Body of pancreas (tissue), 4 donors: ENCODE data around the gene HELZ.

Source experiments
- POLR2A ChIP-seq, 3 donors: fragments of 450-650 bp; IDR thresholded peaks; one replicate each; pipeline ENCODE4 v1.6.1; 2016; ENCODE audit warnings: antibody characterized with exemption in 3 of 3, mild to moderate bottlenecking in 2 of 3
- TF ChIP-seq, protein P1 (sequence below), 7 experiments: fragments of 450-650 bp in 4 of 7; fragments of 200-600 bp in 3 of 7; sonication (generic) in 3 of 7; IDR thresholded peaks; one replicate each; pipeline ENCODE4 v1.5.1; 2016 to 2019; ENCODE audit warnings: antibody characterized with exemption in 7 of 7

DNA sequence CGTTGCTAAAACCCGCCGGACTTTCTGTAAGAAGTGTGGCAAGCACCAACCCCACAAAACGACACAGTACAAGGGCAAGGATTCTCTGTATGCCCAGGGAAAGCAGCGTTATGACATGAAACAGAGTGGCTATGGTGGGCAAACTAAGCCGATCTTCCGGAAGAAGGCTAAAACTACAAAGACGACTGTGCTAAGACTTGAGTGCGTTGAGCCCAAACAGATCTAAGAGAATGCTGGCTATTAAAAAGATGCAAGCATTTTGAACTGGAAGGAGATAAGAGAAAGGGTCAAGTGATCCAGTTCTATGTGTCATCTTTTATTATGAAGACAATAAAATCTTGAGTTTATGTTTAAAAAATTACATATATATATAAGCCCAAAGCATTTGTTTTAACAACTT, 20.3 kb downstream of the HELZ start:
- TF ChIP-seq, protein P1, sequence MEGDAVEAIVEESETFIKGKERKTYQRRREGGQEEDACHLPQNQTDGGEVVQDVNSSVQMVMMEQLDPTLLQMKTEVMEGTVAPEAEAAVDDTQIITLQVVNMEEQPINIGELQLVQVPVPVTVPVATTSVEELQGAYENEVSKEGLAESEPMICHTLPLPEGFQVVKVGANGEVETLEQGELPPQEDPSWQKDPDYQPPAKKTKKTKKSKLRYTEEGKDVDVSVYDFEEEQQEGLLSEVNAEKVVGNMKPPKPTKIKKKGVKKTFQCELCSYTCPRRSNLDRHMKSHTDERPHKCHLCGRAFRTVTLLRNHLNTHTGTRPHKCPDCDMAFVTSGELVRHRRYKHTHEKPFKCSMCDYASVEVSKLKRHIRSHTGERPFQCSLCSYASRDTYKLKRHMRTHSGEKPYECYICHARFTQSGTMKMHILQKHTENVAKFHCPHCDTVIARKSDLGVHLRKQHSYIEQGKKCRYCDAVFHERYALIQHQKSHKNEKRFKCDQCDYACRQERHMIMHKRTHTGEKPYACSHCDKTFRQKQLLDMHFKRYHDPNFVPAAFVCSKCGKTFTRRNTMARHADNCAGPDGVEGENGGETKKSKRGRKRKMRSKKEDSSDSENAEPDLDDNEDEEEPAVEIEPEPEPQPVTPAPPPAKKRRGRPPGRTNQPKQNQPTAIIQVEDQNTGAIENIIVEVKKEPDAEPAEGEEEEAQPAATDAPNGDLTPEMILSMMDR (IDR thresholded peaks at IDR 0.05), result no peak
- TF ChIP-seq POLR2A (IDR thresholded peaks at IDR 0.05), result no peak
